ENCODE measurements around the gene SOWAHA. TPM values are rescaled to one million over a fixed set of nuclear protein-coding genes. Genes with fewer than 3 reads are reported as not detected.

SOWAHA gene
- total and polyA plus RNA-seq, 2 of the 8 experiments (the other 6 are each of a cell fraction or from before 2014, with no cell fraction given): 0.09 to 0.11 TPM

GRCh38 chr5:132853790-132854189, 40.7 kb downstream of the SOWAHA start (continued):
- TF ChIP-seq CHD7 (IDR thresholded peaks at IDR 0.05; ENCODE audit: insufficient replicate concordance, low read length): no peak
- TF ChIP-seq TAF7 (optimal IDR thresholded peaks at IDR 0.05; ENCODE audit: borderline replicate concordance, low read depth, low read length): no peak
- no peak for TF ChIP-seq POU5F1 (IDR thresholded peaks at IDR 0.05; ENCODE audit: low read depth, low read length)
- TF ChIP-seq ASH2L (IDR thresholded peaks at IDR 0.05; ENCODE audit: low read length): no peak
- TF ChIP-seq HDAC6 (IDR thresholded peaks at IDR 0.05; ENCODE audit: low read depth, low read length): no peak
- no peak for TF ChIP-seq BACH1 (IDR thresholded peaks at IDR 0.05; ENCODE audit: low read length)
- no peak for TF ChIP-seq YY1 (IDR thresholded peaks at IDR 0.05; ENCODE audit: low read depth, low read length)
- no peak for TF ChIP-seq SRF (IDR thresholded peaks at IDR 0.05; ENCODE audit: low read depth, low read length)
- no peak for TF ChIP-seq SP4 (IDR thresholded peaks at IDR 0.05; ENCODE audit: low read length)
- TF ChIP-seq NANOG (IDR thresholded peaks at IDR 0.05; ENCODE audit: insufficient read depth, low read depth, low read length, poor library complexity, severe bottlenecking): no peak
- TF ChIP-seq HDAC2 (IDR thresholded peaks at IDR 0.05; ENCODE audit: borderline replicate concordance in 1 of 2, low read depth in 2 of 2, low read length in 2 of 2): no peak
